ENCODE results near the gene SLC6A13. TPM values are rescaled to one million over a fixed set of nuclear protein-coding genes. Genes with fewer than 3 reads are reported as not detected.

Gene SLC6A13
- total RNA-seq, 2 experiments from 2014 or later, result 0.11 to 0.60 TPM

GRCh38 chr12:264269-264668, 1.6 kb upstream of the SLC6A13 start:
- no peaks in the 10 kb centered on the region for H3K4me1 ChIP-seq (ENCODE audit: insufficient read depth, low read length)
- no peak for DNase-seq
- Mint-ChIP-seq H3K4me3 (no peak overlapping the region), H3K4me1 (ENCODE audit: low read depth) (peaks cover 13% of the 10 kb centered on the region), H3K9me3 (no peaks in the 10 kb centered on the region), H3K27ac (peak overlapping the region; percentile 59), H3K36me3 (ENCODE audit: low read depth) (no peaks in the 10 kb centered on the region), H3K27me3 (peaks cover 9% of the 10 kb centered on the region)
- H3K36me3 ChIP-seq (ENCODE audit: insufficient read depth, low read length), result no peaks in the 10 kb centered on the region
- H3K4me3 ChIP-seq (ENCODE audit: low read length), result no peak overlapping the region
- intact Hi-C loops (cut with DNase I, micrococcal nuclease), result no loop called here
- no peaks in the 10 kb centered on the region for H3K27me3 ChIP-seq (ENCODE audit: control insufficient read depth in 1 of 2, insufficient read depth in 2 of 2, low read length in 2 of 2)
- no peak for TF ChIP-seq CTCF (IDR thresholded peaks at IDR 0.05)
- ChIA-PET POLR2A (no interaction called here), CTCF (no interaction called here)
- H3K9me3 ChIP-seq (ENCODE audit: control insufficient read depth in 1 of 2, insufficient read depth in 1 of 2, low read length in 2 of 2), result no peaks in the 10 kb centered on the region
- no peak overlapping the region for H3K27ac ChIP-seq (ENCODE audit: low read depth in 1 of 2, low read length in 2 of 2)
- ATAC-seq (ENCODE audit: poor library complexity), result no peak

GRCh38 chr12:263574-263973, 938 bp upstream of the SLC6A13 start:
- peaks cover 0 to 2% of the 10 kb centered on the region in 2 experiments for H3K27me3 ChIP-seq (ENCODE audit: control insufficient read depth in 1 of 2, insufficient read depth in 2 of 2, low read length in 2 of 2)
- no peaks in the 10 kb centered on the region for H3K9me3 ChIP-seq (ENCODE audit: control insufficient read depth in 1 of 2, insufficient read depth in 1 of 2, low read length in 2 of 2)
- no peak overlapping the region for H3K27ac Mint-ChIP-seq
- H3K4me1 ChIP-seq (ENCODE audit: insufficient read depth, low read length), result no peaks in the 10 kb centered on the region
- no peaks in the 10 kb centered on the region for H3K36me3 Mint-ChIP-seq (ENCODE audit: low read depth)
- peaks cover 13% of the 10 kb centered on the region for H3K4me1 Mint-ChIP-seq (ENCODE audit: low read depth)
- no peak for TF ChIP-seq CTCF (IDR thresholded peaks at IDR 0.05)
- ChIA-PET POLR2A (no interaction called here), CTCF (no interaction called here)
- no peaks in the 10 kb centered on the region for H3K9me3 Mint-ChIP-seq
- no peak for ATAC-seq (ENCODE audit: poor library complexity)
- no peak overlapping the region for H3K4me3 ChIP-seq (ENCODE audit: low read length)
- H3K36me3 ChIP-seq (ENCODE audit: insufficient read depth, low read length), result no peaks in the 10 kb centered on the region
- H3K27me3 Mint-ChIP-seq, result peaks cover 9% of the 10 kb centered on the region
- no peak overlapping the region for H3K27ac ChIP-seq (ENCODE audit: low read depth in 1 of 2, low read length in 2 of 2)
- intact Hi-C loops (cut with DNase I, micrococcal nuclease), result no loop called here
- no peak for DNase-seq
- H3K4me3 Mint-ChIP-seq, result no peak overlapping the region

GRCh38 chr12:262113-262512, 523 bp downstream of the SLC6A13 start:
- ChIA-PET CTCF (no interaction called here), POLR2A (no interaction called here)
- no peak for TF ChIP-seq CTCF (IDR thresholded peaks at IDR 0.05)
- Mint-ChIP-seq H3K4me3 (no peak overlapping the region), H3K27ac (no peak overlapping the region), H3K9me3 (no peaks in the 10 kb centered on the region), H3K27me3 (peaks cover 22% of the 10 kb centered on the region), H3K36me3 (ENCODE audit: low read depth) (no peaks in the 10 kb centered on the region), H3K4me1 (ENCODE audit: low read depth) (peaks cover 13% of the 10 kb centered on the region)
- Histone ChIP-seq H3K27ac (ENCODE audit: low read depth in 1 of 2, low read length in 2 of 2) (no peak overlapping the region), H3K36me3 (ENCODE audit: insufficient read depth, low read length) (no peaks in the 10 kb centered on the region), H3K9me3 (ENCODE audit: control insufficient read depth in 1 of 2, insufficient read depth in 1 of 2, low read length in 2 of 2) (no peaks in the 10 kb centered on the region), H3K4me1 (ENCODE audit: insufficient read depth, low read length) (no peaks in the 10 kb centered on the region), H3K4me3 (ENCODE audit: low read length) (no peak overlapping the region), H3K27me3 (ENCODE audit: control insufficient read depth in 1 of 2, insufficient read depth in 2 of 2, low read length in 2 of 2) (peaks cover 6 to 9% of the 10 kb centered on the region in 2 experiments)
- DNase-seq, result no peak
- no peak for ATAC-seq (ENCODE audit: poor library complexity)
- intact Hi-C loops (cut with DNase I, micrococcal nuclease), result no loop called here
